Liver (tissue), 9 donors: ENCODE data around the gene GNB1. TPM values are rescaled to one million over a fixed set of nuclear protein-coding genes. Genes with fewer than 3 reads are reported as not detected.

Source experiments
- DNase-seq: peaks from one replicate; pipeline ENCODE4 v3.0.0-alpha.2; 2017; ENCODE audit warnings: low spot score
- H3K27ac ChIP-seq, 2 donors: one replicate each; pipeline ENCODE4 v1.7.0; 2013; ENCODE audit warnings: inconsistent platforms in 2 of 2, low read length in 2 of 2, control low read depth in 1 of 2, low read depth in 1 of 2, mild to moderate bottlenecking in 1 of 2
- H3K27me3 ChIP-seq, 4 donors: one replicate each; pipeline versions ENCODE4 v1.6.1 to v1.7.0; 2013; ENCODE audit warnings: low read length in 3 of 4, inconsistent platforms in 1 of 4, mild to moderate bottlenecking in 1 of 4, moderate library complexity in 1 of 4; ENCODE audit not compliant: control insufficient read depth in 4 of 4, insufficient read depth in 4 of 4
- H3K36me3 ChIP-seq, 4 donors: one replicate each; pipeline versions ENCODE4 v1.6.1 to v1.7.0; 2013; ENCODE audit warnings: low read length in 3 of 4, mild to moderate bottlenecking in 3 of 4, low read depth in 1 of 4, moderate library complexity in 1 of 4; ENCODE audit not compliant: control insufficient read depth in 4 of 4, insufficient read depth in 3 of 4
- H3K4me1 ChIP-seq, 4 donors: one replicate each; pipeline versions ENCODE4 v1.6.1 to v1.7.0; 2013; ENCODE audit warnings: low read length in 3 of 4, mild to moderate bottlenecking in 3 of 4, moderate library complexity in 1 of 4; ENCODE audit not compliant: control insufficient read depth in 4 of 4, insufficient read depth in 4 of 4
- H3K4me3 ChIP-seq, 3 donors: one replicate each; pipeline versions ENCODE4 v1.6.1 to v1.7.0; 2013; ENCODE audit warnings: low read length in 3 of 3, control low read depth in 1 of 3, low read depth in 1 of 3, mild to moderate bottlenecking in 1 of 3
- H3K9ac ChIP-seq, 2 donors: one replicate each; pipeline ENCODE4 v1.7.0; 2013; ENCODE audit warnings: low read length in 2 of 2, mild to moderate bottlenecking in 2 of 2, moderate library complexity in 2 of 2, control low read depth in 1 of 2, low read depth in 1 of 2
- H3K9me3 ChIP-seq, 4 donors: one replicate each; pipeline versions ENCODE4 v1.6.1 to v1.7.0; 2013; ENCODE audit warnings: low read length in 3 of 4; ENCODE audit not compliant: control insufficient read depth in 4 of 4
- EGR1 ChIP-seq, 2 donors: IDR thresholded peaks; 2 replicates each; pipeline ENCODE4 v1.6.1; 2016 to 2018; ENCODE audit warnings: antibody characterized with exemption in 2 of 2, low read depth in 2 of 2
- FOXA1 ChIP-seq: IDR thresholded peaks from 2 replicates; pipeline ENCODE4 v1.6.1; 2016; ENCODE audit warnings: antibody characterized with exemption
- FOXA2 ChIP-seq: IDR thresholded peaks from 2 replicates; pipeline ENCODE4 v1.6.1; 2016; ENCODE audit warnings: antibody characterized with exemption
- GABPA ChIP-seq, 2 donors: IDR thresholded peaks in 1 of 2; conservative IDR thresholded peaks in 1 of 2; 2 replicates each; pipeline ENCODE4 v1.6.1; 2016; ENCODE audit warnings: antibody characterized with exemption in 2 of 2, mild to moderate bottlenecking in 1 of 2, moderate library complexity in 1 of 2
- JUND ChIP-seq, 2 donors: IDR thresholded peaks; 2 replicates each; pipeline ENCODE4 v1.6.1; 2016; ENCODE audit warnings: antibody characterized with exemption in 2 of 2
- NR2F2 ChIP-seq: IDR thresholded peaks from 2 replicates; pipeline ENCODE4 v1.6.1; 2016; ENCODE audit warnings: antibody characterized with exemption
- RAD21 ChIP-seq, 2 donors: IDR thresholded peaks; 2 replicates each; pipeline ENCODE4 v1.6.1; 2016; ENCODE audit warnings: antibody characterized with exemption in 2 of 2, mild to moderate bottlenecking in 2 of 2
- RXRA ChIP-seq, 2 donors: IDR thresholded peaks; 2 replicates each; pipeline ENCODE4 v1.6.1; 2017 to 2018; ENCODE audit warnings: antibody characterized with exemption in 2 of 2, mild to moderate bottlenecking in 1 of 2
- TAF1 ChIP-seq: conservative IDR thresholded peaks from 2 replicates; pipeline ENCODE4 v1.6.1; 2016; ENCODE audit warnings: antibody characterized with exemption, mild to moderate bottlenecking
- YY1 ChIP-seq: IDR thresholded peaks from 2 replicates; pipeline ENCODE4 v1.6.1; 2016; ENCODE audit warnings: antibody characterized with exemption, mild to moderate bottlenecking
- WGBS: extraction: QIAGEN DNeasy Blood & Tissue Kit; methylation state at CpG from one replicate; pipeline ENCODE4 v1.1.7; 2013; 5-methylcytosine and 5-hydroxymethylcytosine counted together
- polyA plus RNA-seq, 2 donors: library from polyadenylated mRNA; stranded (reverse) in 1 of 2; unstranded in 1 of 2; fragments of 200-250 nt in 1 of 2; fragments of >200 nt in 1 of 2; fragmentation: Nextera tagmentation in 1 of 2; extraction: Ambion mirVana in 1 of 2; gene quantifications; one replicate each; pipeline versions ENCODE4 v1.2.1 to v1.2.3, GENCODE V29; 2013 to 2015
- total RNA-seq, 2 donors: library from RNA; depleted of rRNA; stranded (reverse); fragments of >200 nt; gene quantifications; one replicate each; pipeline ENCODE4 v1.2.3, GENCODE V29; 2014
- TF ChIP-seq, protein P1 (sequence below): IDR thresholded peaks from 2 replicates; pipeline ENCODE4 v1.6.1; 2016; ENCODE audit warnings: antibody characterized with exemption
- TF ChIP-seq, protein P2 (sequence below): IDR thresholded peaks from 2 replicates; pipeline ENCODE4 v1.6.1; 2016; ENCODE audit warnings: antibody characterized with exemption, mild to moderate bottlenecking
- TF ChIP-seq, protein P3 (sequence below): IDR thresholded peaks from 2 replicates; pipeline ENCODE4 v1.6.1; 2016; ENCODE audit warnings: antibody characterized with exemption
- TF ChIP-seq, protein P4 (sequence below): fragments of 150-350 bp; IDR thresholded peaks from 2 replicates; pipeline ENCODE4 v1.5.1; 2017; ENCODE audit warnings: improper control_type of control experiment, low read depth, low read length; ENCODE audit not compliant: missing input control
- TF ChIP-seq, protein P5 (sequence below): IDR thresholded peaks from 2 replicates; pipeline ENCODE4 v1.6.1; 2016; ENCODE audit warnings: antibody characterized with exemption
- donor health status: healthy.
- donor health status: healthy.
- donor health status: healthy.
- donor health status: healthy.
- donor health status: healthy.

Gene GNB1
- 10 to 100 TPM; 51.5 to 54.0 TPM for total RNA-seq
- polyA plus RNA-seq = 10 to 100 TPM; 22.3 to 68.5 TPM

DNA sequence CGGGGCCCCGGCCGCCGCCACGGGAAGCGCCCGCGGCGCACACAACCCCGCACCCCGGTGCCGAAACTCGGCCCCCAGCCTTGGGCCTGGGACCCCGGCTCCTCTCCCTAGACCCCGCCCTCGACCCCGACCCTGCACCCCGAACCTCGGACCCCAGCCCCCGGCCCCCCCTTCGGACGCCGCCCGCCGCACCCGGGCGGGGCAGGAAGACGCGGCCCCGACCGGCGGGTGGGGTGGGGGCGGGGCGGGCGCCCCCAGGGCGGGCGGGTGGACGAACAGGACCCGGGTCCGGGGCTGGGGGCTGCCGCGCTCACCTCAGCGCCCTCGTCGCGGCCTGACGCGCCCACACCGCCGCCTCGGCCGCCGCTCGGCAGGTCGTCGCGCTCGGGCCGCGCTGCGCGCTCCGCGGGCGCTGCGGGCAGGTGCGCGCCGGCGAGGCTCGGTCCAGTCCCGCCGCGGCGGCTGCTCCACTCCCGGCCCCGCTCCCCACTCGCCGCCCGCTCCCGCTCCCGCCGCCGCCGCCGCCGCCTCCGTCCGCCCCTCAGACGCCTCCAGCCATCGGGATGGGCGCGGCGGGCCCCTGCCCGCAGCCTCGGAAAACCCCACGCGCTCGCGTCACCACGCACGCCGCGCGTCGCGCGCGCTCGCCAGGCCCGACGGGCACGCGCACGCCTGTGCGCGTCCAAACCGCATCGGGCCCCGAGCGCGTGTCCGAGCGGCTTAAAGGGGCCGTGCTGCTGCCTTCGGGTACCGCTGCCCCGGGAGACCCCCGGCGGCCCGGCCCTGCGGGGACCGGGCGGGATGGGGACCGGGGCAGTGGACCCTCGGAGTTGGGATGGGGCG is at the start of gene GNB1:
GNB1 (minus strand) TSS at position 582 of the 843 bp plus-strand sequence. CDS start 65,634 bp downstream, outside the sequence.
- peak within 1 kb of the TSS; percentile 82 to 99 (median 83) for H3K4me3 ChIP-seq
- peak within 1 kb of the TSS; percentile 86 to 89 for H3K27ac ChIP-seq
- TF ChIP-seq GABPA (IDR thresholded peaks at IDR 0.05 in 1 of 2, conservative IDR thresholded peaks at IDR 0.05 in 1 of 2) (no peak), RAD21 (IDR thresholded peaks at IDR 0.05) (no peak), EGR1 (IDR thresholded peaks at IDR 0.05; ENCODE audit: low read depth in 2 of 2) (no peak), NR2F2 (no peak)
- TF ChIP-seq, protein P1, sequence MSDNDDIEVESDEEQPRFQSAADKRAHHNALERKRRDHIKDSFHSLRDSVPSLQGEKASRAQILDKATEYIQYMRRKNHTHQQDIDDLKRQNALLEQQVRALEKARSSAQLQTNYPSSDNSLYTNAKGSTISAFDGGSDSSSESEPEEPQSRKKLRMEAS = no peak
- TF ChIP-seq, protein P2, sequence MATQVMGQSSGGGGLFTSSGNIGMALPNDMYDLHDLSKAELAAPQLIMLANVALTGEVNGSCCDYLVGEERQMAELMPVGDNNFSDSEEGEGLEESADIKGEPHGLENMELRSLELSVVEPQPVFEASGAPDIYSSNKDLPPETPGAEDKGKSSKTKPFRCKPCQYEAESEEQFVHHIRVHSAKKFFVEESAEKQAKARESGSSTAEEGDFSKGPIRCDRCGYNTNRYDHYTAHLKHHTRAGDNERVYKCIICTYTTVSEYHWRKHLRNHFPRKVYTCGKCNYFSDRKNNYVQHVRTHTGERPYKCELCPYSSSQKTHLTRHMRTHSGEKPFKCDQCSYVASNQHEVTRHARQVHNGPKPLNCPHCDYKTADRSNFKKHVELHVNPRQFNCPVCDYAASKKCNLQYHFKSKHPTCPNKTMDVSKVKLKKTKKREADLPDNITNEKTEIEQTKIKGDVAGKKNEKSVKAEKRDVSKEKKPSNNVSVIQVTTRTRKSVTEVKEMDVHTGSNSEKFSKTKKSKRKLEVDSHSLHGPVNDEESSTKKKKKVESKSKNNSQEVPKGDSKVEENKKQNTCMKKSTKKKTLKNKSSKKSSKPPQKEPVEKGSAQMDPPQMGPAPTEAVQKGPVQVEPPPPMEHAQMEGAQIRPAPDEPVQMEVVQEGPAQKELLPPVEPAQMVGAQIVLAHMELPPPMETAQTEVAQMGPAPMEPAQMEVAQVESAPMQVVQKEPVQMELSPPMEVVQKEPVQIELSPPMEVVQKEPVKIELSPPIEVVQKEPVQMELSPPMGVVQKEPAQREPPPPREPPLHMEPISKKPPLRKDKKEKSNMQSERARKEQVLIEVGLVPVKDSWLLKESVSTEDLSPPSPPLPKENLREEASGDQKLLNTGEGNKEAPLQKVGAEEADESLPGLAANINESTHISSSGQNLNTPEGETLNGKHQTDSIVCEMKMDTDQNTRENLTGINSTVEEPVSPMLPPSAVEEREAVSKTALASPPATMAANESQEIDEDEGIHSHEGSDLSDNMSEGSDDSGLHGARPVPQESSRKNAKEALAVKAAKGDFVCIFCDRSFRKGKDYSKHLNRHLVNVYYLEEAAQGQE = no peak
- peak; percentile 93 for DNase-seq
- H3K9me3 ChIP-seq = no peaks in the 10 kb centered on the region
- WGBS = under 1% methylated on average over 137 of the region's 137 CpGs
- no peaks in the 10 kb centered on the region for H3K36me3 ChIP-seq
- H3K27me3 ChIP-seq = no peaks in the 10 kb centered on the region
- H3K4me1 ChIP-seq = peaks cover 15 to 36% (median 33%) of the 10 kb centered on the region in 4 donors
- H3K9ac ChIP-seq = peak within 1 kb of the TSS; percentile 47 to 79

DNA sequence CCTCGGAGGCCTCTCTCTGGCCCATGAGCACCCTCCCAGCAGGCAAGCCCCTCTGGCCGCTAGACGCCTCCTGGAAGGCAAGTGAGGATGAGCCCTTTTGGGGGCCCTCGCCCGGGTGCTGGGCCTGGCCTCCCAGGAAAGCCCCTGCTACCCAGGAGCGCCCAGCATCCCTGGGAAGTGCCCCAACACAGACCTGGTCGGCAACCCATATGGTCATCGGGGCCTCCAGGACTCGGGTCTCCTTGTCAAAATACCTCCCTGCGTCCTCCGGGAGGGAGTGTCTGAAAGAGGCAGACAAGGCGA is 49.2 kb upstream of the GNB1 start:
- 93% methylated on average over 12 of the region's 12 CpGs for WGBS
- Histone ChIP-seq H3K36me3 (no peaks in the 10 kb centered on the region), H3K9ac (no peak overlapping the region), H3K4me3 (no peak overlapping the region), H3K9me3 (no peaks in the 10 kb centered on the region), H3K27ac (no peak overlapping the region), H3K27me3 (no peaks in the 10 kb centered on the region), H3K4me1 (peaks cover 3 to 16% (median 9%) of the 10 kb centered on the region in 4 donors)
- TF ChIP-seq, protein P1 = no peak
- TF ChIP-seq, protein P2 = no peak
- TF ChIP-seq JUND (IDR thresholded peaks at IDR 0.05) = no peak
- TF ChIP-seq FOXA2 = no peak
- no peak for TF ChIP-seq RXRA (IDR thresholded peaks at IDR 0.05)
- TF ChIP-seq, protein P3, sequence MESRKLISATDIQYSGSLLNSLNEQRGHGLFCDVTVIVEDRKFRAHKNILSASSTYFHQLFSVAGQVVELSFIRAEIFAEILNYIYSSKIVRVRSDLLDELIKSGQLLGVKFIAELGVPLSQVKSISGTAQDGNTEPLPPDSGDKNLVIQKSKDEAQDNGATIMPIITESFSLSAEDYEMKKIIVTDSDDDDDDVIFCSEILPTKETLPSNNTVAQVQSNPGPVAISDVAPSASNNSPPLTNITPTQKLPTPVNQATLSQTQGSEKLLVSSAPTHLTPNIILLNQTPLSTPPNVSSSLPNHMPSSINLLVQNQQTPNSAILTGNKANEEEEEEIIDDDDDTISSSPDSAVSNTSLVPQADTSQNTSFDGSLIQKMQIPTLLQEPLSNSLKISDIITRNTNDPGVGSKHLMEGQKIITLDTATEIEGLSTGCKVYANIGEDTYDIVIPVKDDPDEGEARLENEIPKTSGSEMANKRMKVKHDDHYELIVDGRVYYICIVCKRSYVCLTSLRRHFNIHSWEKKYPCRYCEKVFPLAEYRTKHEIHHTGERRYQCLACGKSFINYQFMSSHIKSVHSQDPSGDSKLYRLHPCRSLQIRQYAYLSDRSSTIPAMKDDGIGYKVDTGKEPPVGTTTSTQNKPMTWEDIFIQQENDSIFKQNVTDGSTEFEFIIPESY = no peak
- TF ChIP-seq, protein P4, sequence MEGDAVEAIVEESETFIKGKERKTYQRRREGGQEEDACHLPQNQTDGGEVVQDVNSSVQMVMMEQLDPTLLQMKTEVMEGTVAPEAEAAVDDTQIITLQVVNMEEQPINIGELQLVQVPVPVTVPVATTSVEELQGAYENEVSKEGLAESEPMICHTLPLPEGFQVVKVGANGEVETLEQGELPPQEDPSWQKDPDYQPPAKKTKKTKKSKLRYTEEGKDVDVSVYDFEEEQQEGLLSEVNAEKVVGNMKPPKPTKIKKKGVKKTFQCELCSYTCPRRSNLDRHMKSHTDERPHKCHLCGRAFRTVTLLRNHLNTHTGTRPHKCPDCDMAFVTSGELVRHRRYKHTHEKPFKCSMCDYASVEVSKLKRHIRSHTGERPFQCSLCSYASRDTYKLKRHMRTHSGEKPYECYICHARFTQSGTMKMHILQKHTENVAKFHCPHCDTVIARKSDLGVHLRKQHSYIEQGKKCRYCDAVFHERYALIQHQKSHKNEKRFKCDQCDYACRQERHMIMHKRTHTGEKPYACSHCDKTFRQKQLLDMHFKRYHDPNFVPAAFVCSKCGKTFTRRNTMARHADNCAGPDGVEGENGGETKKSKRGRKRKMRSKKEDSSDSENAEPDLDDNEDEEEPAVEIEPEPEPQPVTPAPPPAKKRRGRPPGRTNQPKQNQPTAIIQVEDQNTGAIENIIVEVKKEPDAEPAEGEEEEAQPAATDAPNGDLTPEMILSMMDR = no peak
- TF ChIP-seq YY1 = no peak
- TF ChIP-seq, protein P5, sequence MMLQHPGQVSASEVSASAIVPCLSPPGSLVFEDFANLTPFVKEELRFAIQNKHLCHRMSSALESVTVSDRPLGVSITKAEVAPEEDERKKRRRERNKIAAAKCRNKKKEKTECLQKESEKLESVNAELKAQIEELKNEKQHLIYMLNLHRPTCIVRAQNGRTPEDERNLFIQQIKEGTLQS = no peak
- TF ChIP-seq FOXA1 = no peak
- TF ChIP-seq TAF1 = no peak
- TF ChIP-seq GABPA (IDR thresholded peaks at IDR 0.05 in 1 of 2, conservative IDR thresholded peaks at IDR 0.05 in 1 of 2) = no peak
- TF ChIP-seq EGR1 (IDR thresholded peaks at IDR 0.05; ENCODE audit: low read depth in 2 of 2) = no peak
- no peak for DNase-seq
